Measurements from ENCODE around the gene LMLN.

- TF ChIP-seq CTCF (conservative IDR thresholded peaks at IDR 0.05; ENCODE audit: low read length) (no peak), EZH2phosphoT487 (IDR thresholded peaks at IDR 0.05; ENCODE audit: borderline replicate concordance, low read depth, low read length) (no peak)
Observed at GRCh38 chr3:197963019-197963637, 3.1 kb downstream of the LMLN start.

All from OCI-LY7 (cell line).